GM23248 (cell line): ENCODE results near the gene DNMT3L.

Source experiments
- EZH2 ChIP-seq: fragments of 200-600 bp; sonication (generic); IDR thresholded peaks from 2 replicates; pipeline ENCODE4 v1.6.1; 2018; ENCODE audit warnings: antibody characterized with exemption, mild to moderate bottlenecking; ENCODE audit not compliant: insufficient read depth, poor library complexity, severe bottlenecking
- EZH2phosphoT487 ChIP-seq: fragments of 200-600 bp; sonication (generic); IDR thresholded peaks from 2 replicates; pipeline ENCODE4 v1.6.1; 2018; ENCODE audit warnings: antibody characterized with exemption, moderate library complexity, mild to moderate bottlenecking, low read depth; ENCODE audit not compliant: insufficient read depth

DNA sequence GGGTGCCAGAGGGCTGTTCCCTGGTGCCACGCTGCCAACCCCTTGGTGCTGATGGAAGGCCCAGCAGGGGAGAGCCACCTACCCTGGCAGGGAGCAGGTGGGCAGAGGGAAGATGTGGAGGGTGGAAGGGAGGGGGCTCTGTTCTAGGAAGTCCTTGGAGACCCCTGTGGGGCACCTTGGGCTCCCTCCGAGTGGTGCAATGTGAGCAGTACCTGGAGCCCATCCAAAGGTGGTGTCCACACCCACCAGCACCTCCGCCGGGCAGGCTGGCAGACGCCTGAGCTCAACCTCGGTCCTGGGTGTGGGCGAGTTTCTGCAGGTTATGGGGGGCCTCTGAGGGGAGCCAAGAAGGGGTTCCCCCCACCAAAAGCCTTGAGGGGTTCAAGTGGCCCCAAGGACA is 11.3 kb upstream of the DNMT3L start:
- TF ChIP-seq EZH2 (no peak), EZH2phosphoT487 (no peak)
